ENCODE results near the gene ACAD11.
"Not testable (repeated sequence)": the region's sequence is repeated elsewhere in the genome, so short reads cannot be mapped to it uniquely, and the experiment has no call there.

The ACAD11 gene

GRCh38 chr3:132606620-132607019, 53.0 kb downstream of the ACAD11 start:
- H3K27me3 ChIP-seq (ENCODE audit: low read depth); H3K4me1 ChIP-seq; in situ Hi-C loops (cut with MboI; ENCODE audit: low sequenced_read_pairs); H3K4me3 ChIP-seq; H3K9me3 ChIP-seq; H3K36me3 ChIP-seq (replicated peaks): not testable (repeated sequence)
- peak in 1 of 2 experiments; percentile 11 for DNase-seq (ENCODE audit: low spot score in 2 of 2)

DNA sequence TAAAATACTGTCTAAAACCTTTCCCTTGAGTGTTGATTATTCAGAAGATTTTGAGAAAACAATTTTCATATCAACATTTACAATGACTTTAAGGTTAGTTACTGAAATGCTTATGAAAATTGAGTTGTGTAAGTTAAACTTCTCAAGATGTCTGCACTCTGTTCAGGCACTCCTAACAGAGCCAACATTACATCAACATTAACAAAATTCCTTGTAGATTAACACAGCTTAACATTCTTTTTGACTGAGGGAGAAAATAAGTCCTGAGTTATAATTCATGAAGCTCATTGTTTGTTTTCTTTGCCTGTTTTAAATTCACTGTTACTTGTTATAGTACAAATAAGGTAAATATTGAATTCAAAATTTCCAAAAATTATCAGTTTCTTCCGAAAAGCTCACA, 53.5 kb downstream of the ACAD11 start:
- in situ Hi-C loops (cut with MboI; ENCODE audit: low sequenced_read_pairs) = no loop called here
- no peaks in the 10 kb centered on the region for H3K9me3 ChIP-seq
- DNase-seq (ENCODE audit: low spot score in 2 of 2) = no peak
- peaks cover 5% of the 10 kb centered on the region for H3K4me1 ChIP-seq
- no peak overlapping the region for H3K4me3 ChIP-seq
- no peaks in the 10 kb centered on the region for H3K27me3 ChIP-seq (ENCODE audit: low read depth)
- H3K36me3 ChIP-seq (replicated peaks) = peaks cover 8% of the 10 kb centered on the region

DNA sequence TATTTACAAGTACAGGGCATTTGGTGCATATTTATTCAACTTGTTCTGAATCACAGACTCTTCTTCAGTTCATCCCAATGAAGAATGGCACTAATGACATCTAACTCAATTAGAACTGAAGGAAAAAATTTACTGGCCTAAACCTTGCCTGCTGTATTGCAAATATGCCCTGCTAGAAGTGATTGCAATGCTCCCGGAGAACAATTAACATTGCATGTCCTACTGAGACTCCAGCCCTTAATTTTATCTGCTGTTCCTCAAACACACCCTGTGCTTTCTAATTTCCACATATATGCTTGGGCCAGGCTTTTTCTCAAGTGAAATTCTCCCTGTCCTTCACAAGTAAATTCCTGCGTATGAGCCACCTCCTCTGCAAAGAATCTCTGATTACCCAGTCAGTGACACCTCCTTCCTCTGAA, 54.2 kb downstream of the ACAD11 start:
- Histone ChIP-seq H3K4me3 (no peak overlapping the region), H3K4me1 (peaks cover 5% of the 10 kb centered on the region), H3K9me3 (no peaks in the 10 kb centered on the region), H3K36me3 (replicated peaks) (peaks cover 8% of the 10 kb centered on the region), H3K27me3 (ENCODE audit: low read depth) (no peaks in the 10 kb centered on the region)
- no peak for DNase-seq (ENCODE audit: low spot score in 2 of 2)
- in situ Hi-C loops (cut with MboI; ENCODE audit: low sequenced_read_pairs) = no loop called here

- H3K4me1 ChIP-seq; H3K9me3 ChIP-seq; H3K27me3 ChIP-seq (ENCODE audit: low read depth); in situ Hi-C loops (cut with MboI; ENCODE audit: low sequenced_read_pairs); H3K36me3 ChIP-seq (replicated peaks); H3K4me3 ChIP-seq; DNase-seq (ENCODE audit: low spot score in 2 of 2): not testable (repeated sequence)
These were observed 59.0 kb downstream of the ACAD11 start for GRCh38 chr3:132600614-132601013.

DNA sequence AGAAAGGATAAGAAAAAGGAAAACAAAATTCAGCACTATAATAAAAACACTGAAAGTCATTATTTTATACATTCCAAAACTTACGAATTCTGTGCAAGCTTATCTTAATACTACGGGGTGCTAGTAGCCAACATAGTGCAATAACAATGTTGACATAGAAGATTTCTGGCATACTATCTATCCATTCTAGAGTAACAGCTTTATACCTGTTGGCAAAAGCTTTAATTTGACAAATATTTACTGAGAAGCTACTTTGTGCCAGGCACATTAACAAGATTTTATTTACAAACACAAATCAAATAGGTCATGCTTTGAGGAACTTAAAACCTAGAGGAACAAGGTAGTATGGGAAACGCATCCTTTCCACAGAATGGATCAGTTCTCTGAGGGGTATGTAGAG, 61.4 kb downstream of the ACAD11 start:
- no peaks in the 10 kb centered on the region; the same call in 1 of the 2 replicates for H3K9me3 ChIP-seq
- no peaks in the 10 kb centered on the region for H3K4me1 ChIP-seq
- in situ Hi-C loops (cut with MboI; ENCODE audit: low sequenced_read_pairs) = no loop called here
- peaks cover 5% of the 10 kb centered on the region for H3K36me3 ChIP-seq (replicated peaks)
- no peak overlapping the region for H3K4me3 ChIP-seq
- no peaks in the 10 kb centered on the region for H3K27me3 ChIP-seq (ENCODE audit: low read depth)
- DNase-seq (ENCODE audit: low spot score in 2 of 2) = no peak

DNA sequence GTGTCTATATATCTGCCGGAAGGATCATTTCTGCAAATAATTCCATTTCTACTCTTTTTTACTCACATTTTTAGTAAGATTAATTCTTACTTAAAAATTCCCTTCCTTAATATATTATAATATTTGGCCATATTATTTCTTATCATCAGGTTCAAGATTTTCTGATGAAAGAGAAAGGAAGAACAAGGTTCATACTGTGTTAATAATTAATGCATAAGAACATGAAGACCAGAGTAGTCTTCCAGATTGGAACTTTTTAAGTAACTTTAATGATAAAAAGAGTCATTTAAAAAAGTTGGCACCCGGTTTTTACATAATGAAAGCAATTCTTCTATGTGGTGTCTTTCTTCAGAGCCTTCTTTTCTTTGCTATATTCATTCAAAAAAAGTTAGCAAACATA, 61.9 kb downstream of the ACAD11 start:
- no peaks in the 10 kb centered on the region for H3K27me3 ChIP-seq (ENCODE audit: low read depth)
- H3K4me3 ChIP-seq = no peak overlapping the region
- peaks cover under 1% of the 10 kb centered on the region for H3K36me3 ChIP-seq (replicated peaks)
- DNase-seq (ENCODE audit: low spot score in 2 of 2) = no peak
- no peaks in the 10 kb centered on the region; the same call in 1 of the 2 replicates for H3K9me3 ChIP-seq
- in situ Hi-C loops (cut with MboI; ENCODE audit: low sequenced_read_pairs) = no loop called here
- no peaks in the 10 kb centered on the region for H3K4me1 ChIP-seq

DNA sequence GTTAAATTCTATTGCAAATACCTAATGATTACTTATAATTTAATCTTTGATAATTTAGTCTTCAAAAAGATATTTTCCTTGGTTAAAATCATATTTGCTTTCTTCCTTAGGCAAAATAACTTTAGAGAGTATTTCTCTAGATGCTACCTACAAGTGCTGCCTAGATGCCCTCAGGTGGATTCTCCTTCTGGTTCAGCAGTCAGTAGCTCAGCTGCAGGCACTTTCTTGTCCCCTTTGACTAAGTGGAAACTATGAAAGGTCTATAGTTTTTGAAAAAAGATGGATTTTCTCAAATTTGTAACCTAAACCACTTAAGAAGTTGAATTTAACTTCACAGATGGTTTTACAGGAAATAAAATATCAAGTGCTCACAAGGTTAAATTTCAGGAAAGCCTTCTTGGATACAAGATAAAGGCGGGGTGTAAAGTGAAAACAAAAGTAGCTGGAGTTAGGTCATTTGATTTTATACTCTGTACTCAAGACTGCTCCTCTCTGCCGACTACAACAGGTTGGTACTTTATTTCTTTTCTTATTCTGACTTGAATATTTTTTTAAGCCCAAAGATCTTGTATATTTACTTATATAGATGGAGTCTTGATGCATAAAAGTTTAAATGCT, 62.7 kb downstream of the ACAD11 start, which contains the start of gene ACKR4:
ACKR4 (plus strand) TSS at position 455 of the 618 bp plus-strand sequence. CDS start 3,128 bp downstream, outside the sequence.
- Histone ChIP-seq H3K36me3 (replicated peaks) (no peaks in the 10 kb centered on the region), H3K4me1 (no peaks in the 10 kb centered on the region), H3K4me3 (no peak within 1 kb of the TSS), H3K9me3 (no peaks in the 10 kb centered on the region; the same call in 1 of the 2 replicates), H3K27me3 (ENCODE audit: low read depth) (no peaks in the 10 kb centered on the region)
- no peak for DNase-seq (ENCODE audit: low spot score in 2 of 2)
- in situ Hi-C loops (cut with MboI; ENCODE audit: low sequenced_read_pairs) = no loop called here

DNA sequence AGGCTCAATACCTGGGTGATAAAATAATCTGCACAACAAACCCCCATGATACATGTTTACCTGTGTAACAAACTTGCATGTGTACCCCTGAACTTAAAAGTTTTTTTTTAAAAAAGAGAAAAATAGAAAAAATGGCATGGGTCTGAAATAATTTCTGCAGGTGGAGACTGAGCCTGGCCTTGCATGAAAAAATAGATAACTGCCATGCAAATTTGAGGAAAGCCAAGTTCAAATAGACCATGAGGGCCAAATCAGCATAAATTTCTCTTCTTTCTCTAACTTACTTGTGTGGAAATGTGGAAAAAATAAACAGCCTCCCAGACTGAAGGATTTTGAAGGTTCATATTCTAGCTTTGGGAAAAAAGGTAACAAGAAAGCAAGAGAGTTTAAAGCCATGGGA, 63.3 kb downstream of the ACAD11 start:
- Histone ChIP-seq H3K4me1 (no peaks in the 10 kb centered on the region), H3K4me3 (no peak overlapping the region), H3K9me3 (no peaks in the 10 kb centered on the region; the same call in 1 of the 2 replicates), H3K27me3 (ENCODE audit: low read depth) (no peaks in the 10 kb centered on the region), H3K36me3 (replicated peaks) (no peaks in the 10 kb centered on the region)
- in situ Hi-C loops (cut with MboI; ENCODE audit: low sequenced_read_pairs) = no loop called here
- DNase-seq (ENCODE audit: low spot score in 2 of 2) = no peak

DNA sequence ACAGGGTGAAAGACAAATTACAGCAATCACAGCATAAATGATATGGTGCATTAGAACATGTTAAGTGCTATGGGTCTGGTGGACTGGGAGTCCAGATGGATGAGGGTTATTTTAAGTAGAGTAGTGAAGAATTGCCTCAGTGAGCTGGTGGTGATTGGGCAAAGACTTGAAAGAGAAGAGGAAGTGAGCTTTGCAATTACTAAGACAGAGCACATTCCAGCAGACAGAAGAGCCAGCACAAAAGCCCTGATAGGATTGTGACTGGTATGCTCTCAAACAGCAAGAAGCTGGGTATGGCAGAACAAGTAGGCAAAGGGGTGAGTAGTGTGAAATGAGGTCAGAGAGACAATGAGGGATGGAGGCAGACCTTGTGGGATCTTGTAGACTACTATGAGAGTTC, 64.6 kb downstream of the ACAD11 start:
- no peaks in the 10 kb centered on the region for H3K4me1 ChIP-seq
- H3K4me3 ChIP-seq = no peak overlapping the region
- H3K27me3 ChIP-seq (ENCODE audit: low read depth) = no peaks in the 10 kb centered on the region
- H3K36me3 ChIP-seq (replicated peaks) = no peaks in the 10 kb centered on the region
- H3K9me3 ChIP-seq = no peaks in the 10 kb centered on the region; the same call in 1 of the 2 replicates
- no peak for DNase-seq (ENCODE audit: low spot score in 2 of 2)
- in situ Hi-C loops (cut with MboI; ENCODE audit: low sequenced_read_pairs) = no loop called here

GRCh38 chr3:132594498-132594897, 65.1 kb downstream of the ACAD11 start:
- no peak for DNase-seq (ENCODE audit: low spot score in 2 of 2)
- no peaks in the 10 kb centered on the region for H3K4me1 ChIP-seq
- in situ Hi-C loops (cut with MboI; ENCODE audit: low sequenced_read_pairs) = no loop called here
- H3K4me3 ChIP-seq = no peak overlapping the region
- no peaks in the 10 kb centered on the region for H3K27me3 ChIP-seq (ENCODE audit: low read depth)
- H3K36me3 ChIP-seq (replicated peaks) = no peaks in the 10 kb centered on the region
- H3K9me3 ChIP-seq = no peaks in the 10 kb centered on the region

- in situ Hi-C loops (cut with MboI; ENCODE audit: low sequenced_read_pairs) = no loop called here
- no peaks in the 10 kb centered on the region for H3K4me1 ChIP-seq
- no peaks in the 10 kb centered on the region for H3K9me3 ChIP-seq
- H3K36me3 ChIP-seq (replicated peaks) = no peaks in the 10 kb centered on the region
- no peak overlapping the region for H3K4me3 ChIP-seq
- H3K27me3 ChIP-seq (ENCODE audit: low read depth) = no peaks in the 10 kb centered on the region
- no peak for DNase-seq (ENCODE audit: low spot score in 2 of 2)
These were observed 65.7 kb downstream of the ACAD11 start for GRCh38 chr3:132593947-132594323.

- in situ Hi-C loops (cut with MboI; ENCODE audit: low sequenced_read_pairs) = no loop called here
- H3K4me1 ChIP-seq = no peaks in the 10 kb centered on the region
- H3K9me3 ChIP-seq = no peaks in the 10 kb centered on the region
- no peaks in the 10 kb centered on the region for H3K27me3 ChIP-seq (ENCODE audit: low read depth)
- no peak overlapping the region for H3K4me3 ChIP-seq
- no peaks in the 10 kb centered on the region for H3K36me3 ChIP-seq (replicated peaks)
- no peak for DNase-seq (ENCODE audit: low spot score in 2 of 2)
These were observed 66.2 kb downstream of the ACAD11 start for GRCh38 chr3:132593241-132593946.

DNA sequence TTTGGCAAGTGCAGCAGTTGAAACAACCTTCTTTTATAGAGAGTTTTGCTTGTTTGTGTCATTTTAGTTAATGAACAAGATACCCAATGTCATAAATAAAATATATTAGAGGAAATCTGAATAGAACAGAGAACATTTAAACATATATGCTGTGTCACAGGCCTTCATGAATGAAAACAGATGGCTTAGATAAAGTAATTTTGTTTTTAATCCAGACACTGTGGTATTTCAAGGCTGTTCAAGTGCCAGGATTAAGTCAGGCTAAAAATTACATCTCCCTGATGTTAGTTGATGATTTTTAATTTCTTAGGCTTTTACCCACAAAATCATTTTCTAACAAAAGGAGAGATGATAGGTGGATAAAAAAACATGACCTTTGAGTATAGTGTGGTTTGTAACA, 67.4 kb downstream of the ACAD11 start:
- Histone ChIP-seq H3K4me3 (no peak overlapping the region), H3K27me3 (ENCODE audit: low read depth) (no peaks in the 10 kb centered on the region), H3K4me1 (no peaks in the 10 kb centered on the region), H3K36me3 (replicated peaks) (no peaks in the 10 kb centered on the region), H3K9me3 (no peaks in the 10 kb centered on the region)
- in situ Hi-C loops (cut with MboI; ENCODE audit: low sequenced_read_pairs) = no loop called here
- DNase-seq (ENCODE audit: low spot score in 2 of 2) = no peak

DNA sequence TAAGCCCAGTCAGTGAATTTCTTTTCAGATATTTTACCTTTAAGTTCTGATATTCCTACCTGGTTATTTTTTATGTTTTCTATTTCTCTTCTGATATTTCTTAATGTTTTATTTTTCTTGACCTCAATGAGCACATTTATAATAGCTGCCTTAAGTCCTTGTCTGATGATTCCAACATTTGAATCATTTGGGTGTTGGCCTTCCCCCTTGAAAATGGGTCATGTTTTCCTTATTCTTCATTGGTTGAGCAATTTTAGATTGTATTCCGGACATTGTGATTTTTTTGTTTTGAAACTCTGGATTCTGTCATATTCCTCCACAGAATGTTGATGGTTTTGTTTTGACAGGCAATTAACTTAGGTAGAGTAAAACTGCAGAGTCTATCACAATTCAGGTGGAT, 72.2 kb downstream of the ACAD11 start:
- Histone ChIP-seq H3K27me3 (ENCODE audit: low read depth) (no peaks in the 10 kb centered on the region), H3K4me3 (no peak overlapping the region), H3K9me3 (no peaks in the 10 kb centered on the region), H3K36me3 (replicated peaks) (no peaks in the 10 kb centered on the region), H3K4me1 (no peaks in the 10 kb centered on the region)
- in situ Hi-C loops (cut with MboI; ENCODE audit: low sequenced_read_pairs) = no loop called here
- no peak for DNase-seq (ENCODE audit: low spot score in 2 of 2)
